ENCODE measurements around the gene POLD1.

GRCh38 chr19:50380751-50381151 is 3.4 kb upstream of the POLD1 start:
- TF ChIP-seq CTCF (IDR thresholded peaks at IDR 0.05; ENCODE audit: extremely low read depth in 1 of 2, insufficient read depth in 1 of 2, low read depth in 1 of 2, low read length in 2 of 2) (no peak), MYC (IDR thresholded peaks at IDR 0.05; ENCODE audit: low read depth, low read length) (no peak)
